ENCODE data around the gene ZNF761.
"Not testable (repeated sequence)": the region's sequence is repeated elsewhere in the genome, so short reads cannot be mapped to it uniquely, and the experiment has no call there.

The ZNF761 gene

DNA sequence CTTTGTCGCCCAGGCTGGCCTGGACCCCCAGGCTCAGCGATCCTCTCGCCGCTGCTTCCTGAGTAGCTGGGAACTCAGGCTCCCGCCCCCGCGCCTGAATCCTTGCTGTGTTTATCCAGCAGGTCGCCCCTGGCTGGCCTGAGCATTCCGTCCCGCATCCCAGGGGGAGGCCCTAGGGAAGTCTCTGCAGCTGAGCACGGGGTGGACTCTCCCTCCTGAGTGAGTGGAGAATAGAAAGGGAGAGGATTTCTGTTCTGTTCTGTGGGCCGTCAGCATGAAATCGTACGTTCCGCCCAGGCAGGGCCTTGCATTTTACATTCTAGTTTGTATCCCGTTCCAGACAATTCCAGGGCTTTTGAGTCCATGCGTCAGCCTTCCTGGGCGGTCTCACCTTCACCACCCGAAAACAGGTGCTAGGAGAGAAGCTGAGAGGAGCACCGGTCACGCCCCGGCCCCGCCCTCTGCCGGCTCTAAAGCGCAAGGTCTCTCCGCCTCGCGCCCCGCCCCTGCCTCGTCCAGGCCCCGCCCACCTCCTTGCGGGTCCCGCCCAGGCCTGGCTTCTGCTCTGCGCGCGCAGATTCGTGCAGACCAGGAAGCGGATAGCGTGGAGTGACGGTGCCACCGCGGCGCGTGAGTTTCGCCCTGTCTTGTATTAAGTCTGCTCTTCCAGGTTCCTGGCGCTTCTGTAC lies at the start of gene ZNF761:
ZNF761 (plus strand) TSS at position 586 of the 689 bp plus-strand sequence. CDS start 15,285 bp downstream, outside the sequence.
- Mint-ChIP-seq H3K36me3 (ENCODE audit: insufficient read depth) (peaks cover 19% of the 10 kb centered on the region), H3K9me3 (no peaks in the 10 kb centered on the region), H3K27ac (ENCODE audit: low read depth) (peak within 1 kb of the TSS; percentile 77), H3K4me3 (peak within 1 kb of the TSS; percentile 87), H3K4me1 (peaks cover 32% of the 10 kb centered on the region), H3K27me3 (no peaks in the 10 kb centered on the region)
- ATAC-seq (replicated peaks; ENCODE audit: extremely low read depth, poor library complexity, severe bottlenecking) (peak; percentile 95), DNase-seq (ENCODE audit: low spot score in 2 of 2) (peak; percentile 97 to 98)

DNA sequence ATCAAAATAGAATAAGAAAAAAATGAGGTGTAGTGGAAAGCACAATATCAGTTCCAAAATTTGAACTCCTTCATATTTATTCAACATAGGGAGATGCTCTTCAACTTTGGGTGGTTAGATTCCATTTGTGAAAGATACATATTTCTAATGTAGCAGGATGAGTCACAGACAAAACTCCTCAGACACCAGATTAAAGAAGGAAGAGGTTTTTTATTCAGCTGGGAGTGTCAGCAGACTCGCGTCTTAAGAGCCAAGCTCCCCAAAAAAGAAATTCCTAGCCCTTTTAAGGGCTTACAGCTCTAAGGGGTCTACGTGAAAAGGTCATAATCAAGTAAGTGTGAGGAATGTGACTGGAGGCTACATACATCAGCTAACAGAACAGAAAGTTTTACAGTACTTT lies 43.6 kb upstream of the ZNF761 start:
- ATAC-seq (replicated peaks; ENCODE audit: extremely low read depth, poor library complexity, severe bottlenecking), result no peak
- Mint-ChIP-seq H3K27me3 (no peaks in the 10 kb centered on the region), H3K27ac (ENCODE audit: low read depth) (no peak overlapping the region), H3K4me3 (no peak overlapping the region), H3K4me1 (no peaks in the 10 kb centered on the region), H3K9me3 (peaks cover 25% of the 10 kb centered on the region), H3K36me3 (ENCODE audit: insufficient read depth) (peaks cover 5% of the 10 kb centered on the region)
- DNase-seq (ENCODE audit: low spot score in 2 of 2), result no peak

DNA sequence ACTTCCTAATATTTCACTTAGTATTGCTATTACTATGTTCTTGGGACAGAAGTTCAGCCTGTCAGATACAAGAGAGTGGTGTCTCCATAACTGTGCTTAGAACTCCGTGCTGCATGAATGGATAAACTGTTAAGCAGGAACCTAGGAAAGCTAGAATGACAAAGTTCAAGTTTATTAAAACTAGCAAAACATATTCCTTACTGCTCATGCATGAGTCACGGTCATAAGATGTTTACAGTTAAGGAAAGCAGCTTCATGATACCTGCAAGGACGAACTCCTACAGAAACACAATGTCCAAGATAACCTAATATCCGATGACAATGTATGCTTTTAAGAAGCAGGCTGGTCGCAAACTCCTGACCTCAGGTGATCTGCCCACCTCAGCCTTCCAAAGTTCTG lies 42.9 kb upstream of the ZNF761 start:
- no peak for ATAC-seq (replicated peaks; ENCODE audit: extremely low read depth, poor library complexity, severe bottlenecking)
- Mint-ChIP-seq H3K27me3 (no peaks in the 10 kb centered on the region), H3K27ac (ENCODE audit: low read depth) (no peak overlapping the region), H3K4me1 (no peaks in the 10 kb centered on the region), H3K9me3 (peaks cover 24% of the 10 kb centered on the region), H3K4me3 (no peak overlapping the region), H3K36me3 (ENCODE audit: insufficient read depth) (peaks cover 6% of the 10 kb centered on the region)
- DNase-seq (ENCODE audit: low spot score in 2 of 2), result no peak

DNA sequence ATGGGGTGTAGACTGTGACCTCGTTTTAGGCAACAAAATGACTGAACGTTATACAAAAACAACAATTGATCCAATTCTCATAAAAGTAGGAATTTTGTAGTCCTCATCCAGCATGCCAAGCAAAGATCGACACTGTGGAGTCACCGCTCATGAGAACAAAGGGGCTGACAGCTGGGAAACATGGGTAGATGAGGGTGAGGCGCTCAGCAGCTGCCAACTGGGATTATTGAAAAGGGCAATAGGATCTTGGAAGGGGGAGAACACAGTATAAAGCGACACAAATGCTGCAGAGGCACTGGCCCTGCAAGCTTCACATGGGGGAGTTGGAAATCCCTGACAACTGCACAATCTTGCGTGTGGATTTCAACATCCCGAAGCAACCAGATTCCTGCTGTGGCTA lies 42.2 kb upstream of the ZNF761 start:
- ATAC-seq (replicated peaks; ENCODE audit: extremely low read depth, poor library complexity, severe bottlenecking) (no peak), DNase-seq (ENCODE audit: low spot score in 2 of 2) (no peak)
- Mint-ChIP-seq H3K27ac (ENCODE audit: low read depth) (no peak overlapping the region), H3K9me3 (peaks cover 22% of the 10 kb centered on the region), H3K36me3 (ENCODE audit: insufficient read depth) (peaks cover 5% of the 10 kb centered on the region), H3K4me1 (peaks cover under 1% of the 10 kb centered on the region), H3K27me3 (no peaks in the 10 kb centered on the region), H3K4me3 (no peak overlapping the region)

DNA sequence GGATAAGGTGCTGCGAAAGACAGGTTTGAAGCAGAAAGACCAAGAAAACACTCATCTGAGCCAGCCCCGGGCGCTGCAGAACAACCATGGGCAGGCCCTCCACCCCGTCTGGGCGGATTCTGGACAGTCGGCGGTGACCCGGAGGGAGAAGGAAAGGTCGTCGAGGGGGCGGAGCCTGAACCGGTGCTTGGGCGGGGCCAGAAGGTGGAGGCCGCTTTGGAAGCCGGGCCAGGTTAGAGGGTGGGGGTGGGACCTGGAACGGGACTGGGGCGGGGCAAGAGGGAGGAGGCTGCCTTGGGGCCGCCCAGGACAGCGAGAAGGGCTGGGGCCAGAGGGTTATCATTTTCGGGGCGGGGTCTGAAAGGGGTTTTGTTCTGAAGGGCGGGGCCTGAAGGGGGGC lies 41.8 kb upstream of the ZNF761 start:
- H3K9me3 Mint-ChIP-seq, result peaks cover 18% of the 10 kb centered on the region
- no peak overlapping the region for H3K27ac Mint-ChIP-seq (ENCODE audit: low read depth)
- peaks cover 7% of the 10 kb centered on the region for H3K36me3 Mint-ChIP-seq (ENCODE audit: insufficient read depth)
- ATAC-seq (replicated peaks; ENCODE audit: extremely low read depth, poor library complexity, severe bottlenecking) (no peak), DNase-seq (ENCODE audit: low spot score in 2 of 2) (no peak)
- no peaks in the 10 kb centered on the region for H3K27me3 Mint-ChIP-seq
- no peak overlapping the region for H3K4me3 Mint-ChIP-seq
- peaks cover 5% of the 10 kb centered on the region for H3K4me1 Mint-ChIP-seq

DNA sequence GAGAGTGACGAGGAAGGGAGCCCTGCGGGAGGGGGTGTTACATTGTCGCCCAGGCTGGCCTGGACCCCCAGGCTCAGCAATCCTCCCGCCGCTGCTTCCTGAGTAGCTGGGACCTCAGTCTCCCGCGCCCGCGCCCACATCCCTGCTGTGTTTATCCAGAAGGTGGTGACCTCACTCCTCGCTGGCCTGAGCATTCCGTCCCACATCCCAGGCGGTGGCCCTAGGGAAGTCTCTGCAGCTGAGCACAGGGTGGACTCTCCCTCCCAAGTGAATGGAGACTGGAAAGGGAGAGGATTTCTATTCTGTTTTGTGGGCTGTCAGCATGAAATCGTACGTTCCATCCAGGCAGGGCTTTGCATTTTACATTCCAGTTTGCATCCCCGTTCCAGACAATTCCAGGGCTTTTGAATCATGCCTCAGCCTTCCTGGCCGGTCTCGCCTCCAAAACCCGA lies 37.2 kb upstream of the ZNF761 start:
- Mint-ChIP-seq H3K27me3 (no peaks in the 10 kb centered on the region), H3K27ac (ENCODE audit: low read depth) (peak overlapping the region; percentile 78), H3K36me3 (ENCODE audit: insufficient read depth) (peaks cover 21% of the 10 kb centered on the region), H3K4me3 (peak overlapping the region; percentile 82), H3K4me1 (peaks cover 18% of the 10 kb centered on the region), H3K9me3 (peaks cover 4% of the 10 kb centered on the region)
- ATAC-seq (replicated peaks; ENCODE audit: extremely low read depth, poor library complexity, severe bottlenecking) (no peak), DNase-seq (ENCODE audit: low spot score in 2 of 2) (no peak)

DNA sequence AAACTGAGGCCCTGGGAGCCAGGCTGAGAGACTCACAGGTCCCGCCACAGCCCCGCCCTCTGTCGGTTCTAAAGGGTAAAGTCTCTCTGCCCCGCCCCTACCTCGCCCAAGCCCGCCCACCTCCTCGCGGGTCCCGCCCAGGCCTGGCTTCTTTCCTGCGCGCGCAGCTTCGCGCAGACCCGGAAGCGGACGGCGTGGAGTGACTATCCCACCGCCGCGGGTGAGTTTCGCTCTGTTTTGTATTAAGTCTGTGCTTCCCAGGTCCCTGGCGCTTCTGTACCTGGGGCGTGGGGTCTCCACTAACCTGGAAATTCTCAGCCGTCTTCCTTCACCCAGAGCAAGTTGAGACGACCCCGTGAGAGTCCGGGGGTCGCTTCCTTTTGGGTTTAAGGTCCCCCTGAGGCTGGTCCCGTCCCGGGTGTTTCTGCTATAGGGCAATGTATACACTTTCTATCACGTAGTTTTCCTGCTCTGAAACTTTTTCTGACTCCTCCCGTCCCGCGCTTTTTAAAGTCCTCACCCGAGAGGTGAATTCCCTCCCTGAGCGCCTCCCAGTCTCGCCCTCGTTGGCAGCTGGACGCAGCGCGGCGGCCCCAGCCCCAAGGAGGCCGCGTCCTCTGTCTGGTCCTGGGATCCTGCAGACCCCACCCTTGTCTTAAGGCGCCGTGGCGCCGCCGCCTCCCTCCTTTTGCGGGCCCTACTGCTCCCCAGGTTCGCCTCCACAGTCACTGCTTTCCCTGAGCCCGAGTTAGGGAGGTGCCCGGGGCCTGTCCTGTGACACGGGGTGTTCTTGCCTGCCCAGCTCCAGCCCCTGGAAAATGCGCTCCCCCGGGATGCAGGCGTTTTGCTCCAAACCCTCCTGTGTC lies 36.6 kb upstream of the ZNF761 start, which contains the start of gene ZNF765:
ZNF765 (plus strand) TSS at position 176 of the 866 bp plus-strand sequence. CDS start 2,867 bp downstream, outside the sequence.
- ATAC-seq (replicated peaks; ENCODE audit: extremely low read depth, poor library complexity, severe bottlenecking), result peak; percentile 99
- H3K4me3 Mint-ChIP-seq, result peak within 1 kb of the TSS; percentile 82
- peaks cover 18% of the 10 kb centered on the region for H3K4me1 Mint-ChIP-seq
- H3K27ac Mint-ChIP-seq (ENCODE audit: low read depth), result peak within 1 kb of the TSS; percentile 78
- H3K9me3 Mint-ChIP-seq, result no peaks in the 10 kb centered on the region
- H3K36me3 Mint-ChIP-seq (ENCODE audit: insufficient read depth), result peaks cover 24% of the 10 kb centered on the region
- DNase-seq (ENCODE audit: low spot score in 2 of 2), result peak; percentile 97 to 99
- no peaks in the 10 kb centered on the region for H3K27me3 Mint-ChIP-seq

DNA sequence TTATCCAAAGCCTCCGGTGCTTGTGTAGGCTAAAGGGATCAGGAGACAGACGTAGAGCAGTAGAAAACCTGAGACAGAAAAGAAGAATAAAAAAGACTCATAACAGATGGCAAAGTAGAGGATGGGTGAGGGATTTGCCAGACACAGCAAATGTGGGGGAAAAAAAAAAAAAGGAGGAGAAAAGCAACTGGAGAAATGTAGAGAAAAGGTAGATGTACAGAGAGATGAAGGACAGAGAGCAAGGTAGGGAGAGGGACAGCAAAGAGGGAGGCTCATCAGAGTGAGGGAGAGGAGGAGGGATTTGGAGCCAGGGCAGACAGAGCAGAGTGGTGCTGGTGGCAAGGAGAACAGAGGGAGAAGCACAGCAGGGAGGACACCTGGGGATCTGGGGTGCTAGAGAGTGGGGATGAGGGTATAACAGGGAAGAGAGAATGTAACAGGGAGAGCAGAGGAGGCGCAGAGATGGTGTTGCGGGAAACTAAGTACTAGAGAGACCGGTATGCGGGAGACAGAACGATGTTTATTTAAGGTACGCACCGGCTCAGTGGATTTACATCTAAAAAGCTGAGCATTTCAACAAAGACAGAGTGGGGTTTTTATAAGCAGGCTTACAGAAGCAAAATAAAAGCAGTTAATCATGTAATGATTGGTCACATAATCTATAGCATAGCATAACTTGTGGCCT lies 35.8 kb upstream of the ZNF761 start:
- Mint-ChIP-seq H3K36me3 (ENCODE audit: insufficient read depth) (peaks cover 31% of the 10 kb centered on the region), H3K4me1 (peaks cover 18% of the 10 kb centered on the region), H3K4me3 (peak overlapping the region; percentile 82), H3K27ac (ENCODE audit: low read depth) (peak overlapping the region; percentile 78)
- DNase-seq (ENCODE audit: low spot score in 2 of 2); H3K9me3 Mint-ChIP-seq; ATAC-seq (replicated peaks; ENCODE audit: extremely low read depth, poor library complexity, severe bottlenecking); H3K27me3 Mint-ChIP-seq: not testable (repeated sequence)

DNA sequence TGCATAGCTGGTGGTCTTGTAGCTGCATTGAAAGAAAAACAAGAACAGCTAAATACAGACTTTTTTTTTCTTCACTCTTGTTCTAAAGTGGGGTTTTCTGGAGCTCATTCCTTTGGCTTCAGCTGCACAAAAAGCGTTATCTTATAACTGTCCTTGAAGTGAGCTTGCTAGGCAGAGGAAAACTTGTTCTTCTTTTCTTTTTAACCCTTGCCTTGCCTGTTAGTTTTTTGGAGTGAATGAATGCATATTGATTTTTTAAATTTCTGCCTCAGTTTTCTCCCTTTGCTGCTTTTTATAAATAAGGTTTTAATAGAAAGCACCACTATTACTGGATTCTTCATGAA lies 35.3 kb upstream of the ZNF761 start:
- DNase-seq (ENCODE audit: low spot score in 2 of 2) (no peak), ATAC-seq (replicated peaks; ENCODE audit: extremely low read depth, poor library complexity, severe bottlenecking) (no peak)
- H3K36me3 Mint-ChIP-seq (ENCODE audit: insufficient read depth), result peaks cover 35% of the 10 kb centered on the region
- H3K4me1 Mint-ChIP-seq, result peaks cover 18% of the 10 kb centered on the region
- H3K4me3 Mint-ChIP-seq, result peak overlapping the region; percentile 82
- peak overlapping the region; percentile 78 for H3K27ac Mint-ChIP-seq (ENCODE audit: low read depth)
- H3K27me3 Mint-ChIP-seq, result no peaks in the 10 kb centered on the region
- no peaks in the 10 kb centered on the region for H3K9me3 Mint-ChIP-seq

DNA sequence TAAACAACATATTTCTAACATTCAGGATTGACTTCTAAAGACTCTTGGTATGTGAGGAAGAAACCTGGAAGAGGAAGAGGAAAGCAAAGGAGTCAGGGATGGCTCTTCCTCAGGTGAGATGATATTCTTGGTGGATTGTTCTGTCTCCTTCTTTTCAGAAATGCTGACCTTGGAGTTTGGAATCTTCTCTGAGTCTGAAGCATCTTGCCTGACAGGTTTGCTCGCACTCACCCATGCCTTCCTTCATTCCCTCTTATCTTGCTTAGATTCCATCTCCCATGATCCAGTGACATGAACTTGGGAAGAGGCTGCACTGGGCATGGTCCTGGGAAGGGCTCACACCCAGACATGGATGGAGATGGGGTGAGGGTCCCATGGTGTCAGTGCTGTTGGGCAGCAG lies 33.9 kb upstream of the ZNF761 start:
- H3K27me3 Mint-ChIP-seq; H3K27ac Mint-ChIP-seq (ENCODE audit: low read depth); H3K4me3 Mint-ChIP-seq; ATAC-seq (replicated peaks; ENCODE audit: extremely low read depth, poor library complexity, severe bottlenecking); H3K9me3 Mint-ChIP-seq; DNase-seq (ENCODE audit: low spot score in 2 of 2): not testable (repeated sequence)
- peaks cover 48% of the 10 kb centered on the region for H3K36me3 Mint-ChIP-seq (ENCODE audit: insufficient read depth)
- peaks cover 18% of the 10 kb centered on the region for H3K4me1 Mint-ChIP-seq

DNA sequence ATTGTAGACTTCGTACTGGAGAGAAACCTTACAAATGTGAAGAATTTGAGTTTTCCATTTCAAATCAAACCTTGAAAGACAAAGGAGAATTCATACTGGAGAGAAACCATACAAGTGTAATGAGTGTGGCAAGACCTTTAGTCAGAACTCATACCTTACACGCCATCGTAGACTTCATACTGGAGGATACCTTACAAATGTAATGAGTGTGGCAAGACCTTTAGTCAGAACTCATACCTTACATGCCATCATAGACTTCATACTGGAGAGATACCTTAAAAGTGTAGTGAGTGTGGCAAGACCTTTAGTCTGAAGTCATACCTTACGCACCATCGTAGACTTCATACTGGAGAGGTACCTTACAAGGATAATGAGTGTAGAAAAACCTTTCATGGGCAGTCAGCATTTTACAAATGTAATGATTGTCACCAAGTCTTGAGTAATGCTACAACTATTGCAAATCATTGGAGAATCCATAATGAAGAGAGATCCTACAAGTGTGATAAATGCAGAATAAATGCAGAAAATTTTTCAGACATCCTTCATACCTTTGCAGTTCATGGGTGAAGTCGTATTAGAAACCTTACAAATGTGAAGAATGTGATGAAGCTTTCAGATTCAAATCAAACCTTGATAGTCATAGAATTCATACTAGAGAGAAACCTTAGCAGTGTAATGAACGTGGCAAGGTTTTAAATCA lies 22.1 kb upstream of the ZNF761 start:
- H3K9me3 Mint-ChIP-seq, result peaks cover 34% of the 10 kb centered on the region
- no peaks in the 10 kb centered on the region for H3K4me1 Mint-ChIP-seq
- no peak overlapping the region for H3K4me3 Mint-ChIP-seq
- H3K27me3 Mint-ChIP-seq, result no peaks in the 10 kb centered on the region
- H3K36me3 Mint-ChIP-seq (ENCODE audit: insufficient read depth), result peaks cover 27% of the 10 kb centered on the region
- ATAC-seq (replicated peaks; ENCODE audit: extremely low read depth, poor library complexity, severe bottlenecking), result no peak
- no peak overlapping the region for H3K27ac Mint-ChIP-seq (ENCODE audit: low read depth)
- DNase-seq (ENCODE audit: low spot score in 2 of 2), result no peak

Data from central memory CD8-positive, alpha-beta T cell (primary cell).